IPS-NIHi7 (cell line): ENCODE measurements around the gene BLVRA.
"Not testable (repeated sequence)": the region's sequence is repeated elsewhere in the genome, so short reads cannot be mapped to it uniquely, and the experiment has no call there.

Experiments
- DNase-seq: peaks from one replicate; pipeline ENCODE4 v3.0.0; 2012; ENCODE audit warnings: mixed read lengths; ENCODE audit errors: extremely low spot score

BLVRA gene

GRCh38 chr7:43758029-43758821, at the start of gene BLVRA:
BLVRA (plus strand) TSS chr7:43758680; CDS start chr7:43771159, 12,479 bp downstream.
- peak; percentile 87 for DNase-seq

GRCh38 chr7:43711503-43711902, 47.0 kb upstream of the BLVRA start:
- no peak for DNase-seq

- not testable (repeated sequence) for DNase-seq
These were observed 42.5 kb upstream of the BLVRA start for GRCh38 chr7:43715966-43716365.

GRCh38 chr7:43716598-43716997, 41.9 kb upstream of the BLVRA start:
- DNase-seq: no peak

GRCh38 chr7:43721193-43721806, 37.2 kb upstream of the BLVRA start:
- DNase-seq: no peak

- DNase-seq: no peak
These were observed 35.5 kb upstream of the BLVRA start for GRCh38 chr7:43723007-43723341.

GRCh38 chr7:43725251-43725650, 33.2 kb upstream of the BLVRA start:
- no peak for DNase-seq

GRCh38 chr7:43726466-43726865, 32.0 kb upstream of the BLVRA start:
- DNase-seq: no peak

- DNase-seq: no peak
These were observed 31.5 kb upstream of the BLVRA start for GRCh38 chr7:43727003-43727402.

- no peak for DNase-seq
These were observed 31.0 kb upstream of the BLVRA start for GRCh38 chr7:43727494-43727893.

- DNase-seq: peak; percentile 88
These were observed 29.1 kb upstream of the BLVRA start, which contains the start of gene COA1 for GRCh38 chr7:43729214-43729923. COA1 (minus strand) TSS chr7:43729523; CDS start chr7:43648614, 80,909 bp downstream.

- no peak for DNase-seq
These were observed 28.6 kb upstream of the BLVRA start for GRCh38 chr7:43729924-43730248.

GRCh38 chr7:43731494-43731893, 27.0 kb upstream of the BLVRA start:
- not testable (repeated sequence) for DNase-seq

GRCh38 chr7:43734575-43735332, 23.7 kb upstream of the BLVRA start:
- not testable (repeated sequence) for DNase-seq

- no peak for DNase-seq
These were observed 23.1 kb upstream of the BLVRA start for GRCh38 chr7:43735403-43735801.

GRCh38 chr7:43735802-43736603, 22.5 kb upstream of the BLVRA start:
- no peak for DNase-seq

GRCh38 chr7:43737467-43738127, 20.9 kb upstream of the BLVRA start:
- no peak for DNase-seq

GRCh38 chr7:43742692-43743091, 15.8 kb upstream of the BLVRA start:
- DNase-seq: no peak

GRCh38 chr7:43747328-43748105, 11.0 kb upstream of the BLVRA start:
- no peak for DNase-seq

GRCh38 chr7:43749383-43749940, 9.0 kb upstream of the BLVRA start:
- DNase-seq: no peak
